Measurements from ENCODE around the gene RNF180.
"Not testable (repeated sequence)": the region's sequence is repeated elsewhere in the genome, so short reads cannot be mapped to it uniquely, and the experiment has no call there.

RNF180 gene

DNA sequence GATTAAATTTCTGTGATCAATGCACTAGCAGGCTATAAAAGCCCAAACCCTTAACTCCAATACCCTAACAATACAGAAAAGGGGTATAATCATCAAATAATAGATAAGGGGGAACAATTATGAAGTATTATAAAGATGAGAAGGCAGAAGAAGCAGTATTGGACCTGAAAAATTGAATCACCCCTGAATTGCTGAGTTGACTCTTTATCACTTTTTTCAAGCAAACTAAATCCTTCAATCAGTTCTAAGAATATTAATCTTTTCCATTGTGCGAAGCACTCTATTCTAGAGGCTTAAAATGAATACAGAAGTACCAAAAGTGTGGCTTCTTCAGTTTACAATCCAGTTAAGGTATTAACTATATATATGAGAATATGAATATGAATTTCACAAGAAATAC lies 120.7 kb downstream of the RNF180 start:
- Histone ChIP-seq H3K18ac (ENCODE audit: low read depth in 1 of 2, low read length in 2 of 2) (no peak overlapping the region), H3K9me3 (ENCODE audit: control insufficient read depth, low read length) (peaks cover 23% of the 10 kb centered on the region), H4K91ac (ENCODE audit: low read length) (no peak overlapping the region), H3K27ac (ENCODE audit: low read length, poor library complexity, severe bottlenecking) (no peak overlapping the region), H2BK15ac (ENCODE audit: low read depth, poor library complexity, severe bottlenecking) (no peak overlapping the region), H2AK5ac (ENCODE audit: low read length, severe bottlenecking) (no peak overlapping the region), H4K8ac (ENCODE audit: low read length) (no peak overlapping the region), H3K23ac (ENCODE audit: low read length in 2 of 2) (no peak overlapping the region), H2BK12ac (ENCODE audit: low read length in 2 of 2) (no peak overlapping the region), H3K4me3 (ENCODE audit: insufficient read depth in 1 of 2, low read depth in 1 of 2, low read length in 2 of 2) (no peak overlapping the region), H3K4ac (ENCODE audit: low read depth in 1 of 2, low read length in 2 of 2) (no peak overlapping the region), H2AFZ (ENCODE audit: low read depth, low read length) (no peak overlapping the region), H3K36me3 (ENCODE audit: control insufficient read depth in 1 of 2, insufficient read depth in 2 of 2, low read depth in 1 of 2, low read length in 2 of 2) (no peaks in the 10 kb centered on the region), H3K14ac (ENCODE audit: low read length in 2 of 2) (no peak overlapping the region), H3K79me1 (replicated peaks; ENCODE audit: low read length, poor library complexity, severe bottlenecking) (no peaks in the 10 kb centered on the region), H3K4me1 (ENCODE audit: control insufficient read depth, insufficient read depth, low read depth, low read length) (no peaks in the 10 kb centered on the region), H3K9ac (ENCODE audit: low read length) (no peak overlapping the region), H2BK5ac (ENCODE audit: low read depth, low read length, poor library complexity, severe bottlenecking) (no peak overlapping the region), H3K27me3 (ENCODE audit: control insufficient read depth in 1 of 2, insufficient read depth in 1 of 2, low read length in 2 of 2) (no peaks in the 10 kb centered on the region), H3K4me2 (ENCODE audit: low read length, poor library complexity, severe bottlenecking) (no peak overlapping the region), H2BK120ac (ENCODE audit: low read depth, low read length) (no peak overlapping the region)
- no peak for DNase-seq
- WGBS: no CpG with 5 or more reads among the region's 1 CpG

DNA sequence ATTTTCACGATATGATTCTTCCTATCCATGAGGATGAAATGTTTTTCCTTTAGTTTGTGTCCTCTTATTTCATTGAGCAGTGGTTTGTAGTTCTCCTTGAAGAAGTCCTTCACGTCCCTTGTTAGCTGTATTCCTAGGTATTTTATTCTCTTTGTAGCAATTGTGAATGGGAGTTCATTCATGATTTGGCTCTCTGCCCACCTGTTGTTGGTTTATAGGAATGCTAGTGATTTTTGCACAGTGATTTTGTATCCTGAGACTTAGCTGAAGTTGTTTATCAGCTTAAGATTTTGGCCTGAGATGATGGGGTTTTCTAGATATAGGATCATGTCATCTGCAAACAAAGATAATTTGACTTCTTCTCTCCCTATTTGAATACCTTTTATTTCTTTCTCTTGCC lies 122.9 kb downstream of the RNF180 start:
- H4K8ac ChIP-seq (ENCODE audit: low read length); H3K79me1 ChIP-seq (replicated peaks; ENCODE audit: low read length, poor library complexity, severe bottlenecking): not testable (repeated sequence)
- WGBS: 95% methylated on average over 2 of the region's 2 CpGs

DNA sequence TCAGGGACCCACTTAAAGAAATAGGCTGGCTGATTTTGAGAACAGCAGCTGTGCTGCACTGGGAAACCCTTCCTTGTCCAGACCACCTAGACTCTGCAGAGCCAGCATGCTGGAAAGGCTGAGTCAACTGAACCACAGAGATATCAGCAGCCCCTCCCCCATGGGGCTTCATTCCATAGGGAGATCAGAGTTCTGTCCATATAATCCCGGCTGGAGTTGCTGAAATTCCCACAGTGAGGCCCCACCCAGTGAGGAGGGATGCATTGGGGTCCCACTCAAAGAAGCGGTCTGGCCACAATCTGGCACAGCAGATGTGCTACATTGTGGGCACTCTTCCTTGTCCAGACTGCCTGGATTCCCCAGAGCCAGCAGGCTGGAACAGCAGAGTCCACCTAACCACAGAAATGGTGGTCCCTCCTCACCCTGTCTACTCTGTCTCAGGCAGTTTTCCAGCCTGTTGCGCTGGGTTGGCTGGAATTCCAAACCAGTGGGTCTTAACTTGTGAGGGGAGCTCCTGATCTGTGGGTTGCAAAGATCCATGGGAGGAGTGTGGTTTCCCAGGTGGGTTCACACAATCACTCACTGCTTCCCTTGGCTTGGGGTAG lies 127.1 kb downstream of the RNF180 start:
- no peaks in the 10 kb centered on the region for H3K27me3 ChIP-seq (ENCODE audit: control insufficient read depth in 1 of 2, insufficient read depth in 1 of 2, low read length in 2 of 2)
- no peak overlapping the region for H2BK120ac ChIP-seq (ENCODE audit: low read depth, low read length)
- peak; percentile 13 for DNase-seq
- H2AFZ ChIP-seq (ENCODE audit: low read depth, low read length): no peak overlapping the region
- no peak overlapping the region for H2AK5ac ChIP-seq (ENCODE audit: low read length, severe bottlenecking)
- no peak overlapping the region for H3K4ac ChIP-seq (ENCODE audit: low read depth in 1 of 2, low read length in 2 of 2)
- no peak overlapping the region for H4K8ac ChIP-seq (ENCODE audit: low read length)
- H2BK15ac ChIP-seq (ENCODE audit: low read depth, poor library complexity, severe bottlenecking): no peak overlapping the region
- H3K14ac ChIP-seq (ENCODE audit: low read length in 2 of 2): no peak overlapping the region
- H4K91ac ChIP-seq (ENCODE audit: low read length): no peak overlapping the region
- no peak overlapping the region for H2BK5ac ChIP-seq (ENCODE audit: low read depth, low read length, poor library complexity, severe bottlenecking)
- 88% methylated on average over 3 of the region's 3 CpGs for WGBS
- H3K23ac ChIP-seq (ENCODE audit: low read length in 2 of 2): no peak overlapping the region
- H3K36me3 ChIP-seq (ENCODE audit: control insufficient read depth in 1 of 2, insufficient read depth in 2 of 2, low read depth in 1 of 2, low read length in 2 of 2): no peaks in the 10 kb centered on the region
- H3K9ac ChIP-seq (ENCODE audit: low read length): no peak overlapping the region
- no peaks in the 10 kb centered on the region for H3K79me1 ChIP-seq (replicated peaks; ENCODE audit: low read length, poor library complexity, severe bottlenecking)
- no peak overlapping the region for H3K18ac ChIP-seq (ENCODE audit: low read depth in 1 of 2, low read length in 2 of 2)
- H3K4me2 ChIP-seq (ENCODE audit: low read length, poor library complexity, severe bottlenecking): no peak overlapping the region
- H3K4me3 ChIP-seq (ENCODE audit: insufficient read depth in 1 of 2, low read depth in 1 of 2, low read length in 2 of 2): no peak overlapping the region
- peaks cover 11% of the 10 kb centered on the region for H3K4me1 ChIP-seq (ENCODE audit: control insufficient read depth, insufficient read depth, low read depth, low read length)
- H2BK12ac ChIP-seq (ENCODE audit: low read length in 2 of 2): no peak overlapping the region
- H3K9me3 ChIP-seq (ENCODE audit: control insufficient read depth, low read length): peaks cover 7% of the 10 kb centered on the region
- no peak overlapping the region for H3K27ac ChIP-seq (ENCODE audit: low read length, poor library complexity, severe bottlenecking)

More for the DNA sequence above, 122.9 kb downstream of the RNF180 start:
- H2BK120ac ChIP-seq (ENCODE audit: low read depth, low read length); H3K36me3 ChIP-seq (ENCODE audit: control insufficient read depth in 1 of 2, insufficient read depth in 2 of 2, low read depth in 1 of 2, low read length in 2 of 2); H3K23ac ChIP-seq (ENCODE audit: low read length in 2 of 2); H3K9me3 ChIP-seq (ENCODE audit: control insufficient read depth, low read length); H3K4me3 ChIP-seq (ENCODE audit: insufficient read depth in 1 of 2, low read depth in 1 of 2, low read length in 2 of 2); H3K4me2 ChIP-seq (ENCODE audit: low read length, poor library complexity, severe bottlenecking); H2AK5ac ChIP-seq (ENCODE audit: low read length, severe bottlenecking); H4K91ac ChIP-seq (ENCODE audit: low read length); H3K27ac ChIP-seq (ENCODE audit: low read length, poor library complexity, severe bottlenecking); H2BK15ac ChIP-seq (ENCODE audit: low read depth, poor library complexity, severe bottlenecking); H3K18ac ChIP-seq (ENCODE audit: low read depth in 1 of 2, low read length in 2 of 2); H2BK12ac ChIP-seq (ENCODE audit: low read length in 2 of 2); H3K9ac ChIP-seq (ENCODE audit: low read length); H3K14ac ChIP-seq (ENCODE audit: low read length in 2 of 2); H3K27me3 ChIP-seq (ENCODE audit: control insufficient read depth in 1 of 2, insufficient read depth in 1 of 2, low read length in 2 of 2); DNase-seq; H2BK5ac ChIP-seq (ENCODE audit: low read depth, low read length, poor library complexity, severe bottlenecking); H3K4ac ChIP-seq (ENCODE audit: low read depth in 1 of 2, low read length in 2 of 2); H2AFZ ChIP-seq (ENCODE audit: low read depth, low read length): not testable (repeated sequence)
- peaks cover 11% of the 10 kb centered on the region for H3K4me1 ChIP-seq (ENCODE audit: control insufficient read depth, insufficient read depth, low read depth, low read length)

DNA sequence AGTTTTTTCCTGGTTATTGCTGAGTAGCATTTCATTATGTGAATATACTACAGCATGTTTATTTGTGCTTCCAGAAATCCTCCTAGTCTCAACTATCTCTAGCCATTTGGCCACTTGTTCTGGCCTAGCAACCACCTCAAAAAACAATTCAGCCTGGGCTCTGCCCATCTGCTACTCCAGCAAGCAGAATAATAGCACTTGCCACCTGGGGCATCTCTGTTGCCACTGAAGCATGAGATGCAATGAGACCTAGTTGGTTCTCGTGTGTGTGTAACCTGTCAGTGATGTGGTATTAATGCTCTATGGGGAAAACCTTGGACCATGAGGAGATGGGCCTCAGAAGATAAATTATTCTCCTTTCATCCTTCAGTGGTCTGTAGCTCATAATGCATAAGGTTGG lies 129.5 kb downstream of the RNF180 start:
- no peak overlapping the region for H2AFZ ChIP-seq (ENCODE audit: low read depth, low read length)
- no peak overlapping the region for H3K4me2 ChIP-seq (ENCODE audit: low read length, poor library complexity, severe bottlenecking)
- H3K36me3 ChIP-seq (ENCODE audit: control insufficient read depth in 1 of 2, insufficient read depth in 2 of 2, low read depth in 1 of 2, low read length in 2 of 2): no peaks in the 10 kb centered on the region
- no peak overlapping the region for H2AK5ac ChIP-seq (ENCODE audit: low read length, severe bottlenecking)
- 64% methylated on average over 1 of the region's 1 CpG for WGBS
- no peak overlapping the region for H4K91ac ChIP-seq (ENCODE audit: low read length)
- no peak overlapping the region for H2BK5ac ChIP-seq (ENCODE audit: low read depth, low read length, poor library complexity, severe bottlenecking)
- H3K4me1 ChIP-seq (ENCODE audit: control insufficient read depth, insufficient read depth, low read depth, low read length): peaks cover 11% of the 10 kb centered on the region
- no peak overlapping the region for H3K18ac ChIP-seq (ENCODE audit: low read depth in 1 of 2, low read length in 2 of 2)
- no peak overlapping the region for H3K9ac ChIP-seq (ENCODE audit: low read length)
- H3K27me3 ChIP-seq (ENCODE audit: control insufficient read depth in 1 of 2, insufficient read depth in 1 of 2, low read length in 2 of 2): no peaks in the 10 kb centered on the region
- no peak overlapping the region for H2BK12ac ChIP-seq (ENCODE audit: low read length in 2 of 2)
- no peak overlapping the region for H3K4ac ChIP-seq (ENCODE audit: low read depth in 1 of 2, low read length in 2 of 2)
- H3K4me3 ChIP-seq (ENCODE audit: insufficient read depth in 1 of 2, low read depth in 1 of 2, low read length in 2 of 2): no peak overlapping the region
- no peak overlapping the region for H2BK120ac ChIP-seq (ENCODE audit: low read depth, low read length)
- no peak overlapping the region for H4K8ac ChIP-seq (ENCODE audit: low read length)
- DNase-seq: no peak
- H2BK15ac ChIP-seq (ENCODE audit: low read depth, poor library complexity, severe bottlenecking): no peak overlapping the region
- H3K14ac ChIP-seq (ENCODE audit: low read length in 2 of 2): no peak overlapping the region
- no peak overlapping the region for H3K23ac ChIP-seq (ENCODE audit: low read length in 2 of 2)
- H3K79me1 ChIP-seq (replicated peaks; ENCODE audit: low read length, poor library complexity, severe bottlenecking): no peaks in the 10 kb centered on the region
- H3K9me3 ChIP-seq (ENCODE audit: control insufficient read depth, low read length): peaks cover 7% of the 10 kb centered on the region
- no peak overlapping the region for H3K27ac ChIP-seq (ENCODE audit: low read length, poor library complexity, severe bottlenecking)

Measured in mesenchymal stem cell (in vitro differentiated cells and primary cell).